ENCODE data around the gene CHMP4B. TPM values are rescaled to one million over a fixed set of nuclear protein-coding genes. Genes with fewer than 3 reads are reported as not detected.

Gene CHMP4B
- total RNA-seq, 2 experiments from 2014 or later, result 84.0 to 87.6 TPM

DNA sequence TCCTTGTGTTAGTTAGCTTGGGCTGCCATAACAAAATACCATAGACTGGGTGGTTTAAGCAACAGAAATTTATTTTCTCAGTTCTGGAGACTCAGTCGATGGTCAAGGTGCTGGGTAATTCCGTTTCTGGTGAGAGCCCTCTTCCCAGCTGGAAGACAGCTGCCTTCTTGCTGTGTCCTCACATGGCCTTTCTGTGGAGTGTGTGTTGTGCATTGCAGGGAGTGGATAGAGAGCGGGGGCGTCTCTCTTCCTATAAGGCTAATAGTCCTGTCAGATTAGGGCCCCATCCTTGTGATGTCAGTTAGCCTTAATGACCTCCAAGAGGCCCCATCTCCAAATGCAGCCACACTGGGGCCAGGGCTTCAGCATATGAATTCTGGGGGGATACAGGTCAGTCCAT is 19.2 kb downstream of the CHMP4B start:
- CTCF ChIA-PET, result interaction anchor here (0.5 kb wide), 1 partner anchor 1285 kb away, joined by 3 read pairs; no protein-coding TSS in a partner anchor
- POLR2A ChIA-PET, result no interaction called here

DNA sequence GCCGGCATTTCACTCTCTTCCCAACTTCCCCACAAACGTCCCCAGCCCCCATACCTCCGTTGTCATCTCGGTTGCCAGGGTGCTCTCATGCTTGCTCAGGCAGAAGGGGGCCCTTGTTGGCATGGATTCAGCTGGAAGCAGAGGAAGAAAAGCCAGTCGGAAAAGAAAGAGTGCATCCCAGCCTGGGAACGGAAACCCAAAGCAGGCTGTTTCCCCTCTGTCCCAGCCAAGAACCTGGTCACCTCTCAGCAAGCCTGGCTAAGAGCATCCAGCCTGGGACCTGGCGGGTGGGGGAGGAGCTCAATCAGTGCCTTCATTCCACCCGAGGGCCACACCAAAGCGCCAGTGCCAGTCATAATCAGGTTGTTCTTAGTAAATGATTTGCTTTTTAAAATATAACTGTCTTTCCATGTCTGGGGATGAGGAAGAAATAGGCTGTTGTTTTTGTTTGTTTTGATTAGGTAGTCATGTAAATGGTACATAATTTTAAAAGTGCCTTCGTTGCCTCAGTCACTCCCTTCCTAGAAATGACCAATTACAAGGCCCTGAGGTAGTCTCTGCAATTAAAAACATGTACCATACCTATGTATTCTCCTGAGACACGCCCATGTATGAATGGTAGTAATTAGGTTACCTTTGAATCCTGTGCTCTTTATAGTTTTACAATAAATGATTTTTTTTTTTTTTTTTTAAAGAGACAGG is 21.1 kb downstream of the CHMP4B start:
- ChIA-PET CTCF (interaction anchor here (0.7 kb wide), 1 partner anchor 745 kb away, joined by 3 read pairs; no protein-coding TSS in a partner anchor), POLR2A (no interaction called here)

DNA sequence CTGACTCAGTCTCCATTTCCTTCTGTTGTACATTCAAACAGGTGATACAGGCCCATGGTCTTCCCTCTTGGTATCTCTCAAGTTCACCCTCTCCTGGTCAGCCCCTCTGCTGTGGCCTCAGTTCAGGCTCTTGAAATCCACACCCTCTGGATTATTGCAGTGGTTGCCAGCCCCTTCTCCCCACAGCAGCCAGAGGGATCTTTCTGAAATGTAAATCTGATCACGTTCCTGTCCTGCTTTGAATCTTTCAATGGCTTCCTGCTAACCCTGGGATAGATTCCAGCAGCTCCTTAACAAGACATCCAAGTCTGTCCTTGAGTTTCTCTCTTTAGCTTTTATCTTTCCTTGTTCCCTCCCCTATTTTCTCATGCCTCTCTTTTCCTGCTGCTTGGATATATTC is 22.2 kb downstream of the CHMP4B start:
- POLR2A ChIA-PET, result no interaction called here

DNA sequence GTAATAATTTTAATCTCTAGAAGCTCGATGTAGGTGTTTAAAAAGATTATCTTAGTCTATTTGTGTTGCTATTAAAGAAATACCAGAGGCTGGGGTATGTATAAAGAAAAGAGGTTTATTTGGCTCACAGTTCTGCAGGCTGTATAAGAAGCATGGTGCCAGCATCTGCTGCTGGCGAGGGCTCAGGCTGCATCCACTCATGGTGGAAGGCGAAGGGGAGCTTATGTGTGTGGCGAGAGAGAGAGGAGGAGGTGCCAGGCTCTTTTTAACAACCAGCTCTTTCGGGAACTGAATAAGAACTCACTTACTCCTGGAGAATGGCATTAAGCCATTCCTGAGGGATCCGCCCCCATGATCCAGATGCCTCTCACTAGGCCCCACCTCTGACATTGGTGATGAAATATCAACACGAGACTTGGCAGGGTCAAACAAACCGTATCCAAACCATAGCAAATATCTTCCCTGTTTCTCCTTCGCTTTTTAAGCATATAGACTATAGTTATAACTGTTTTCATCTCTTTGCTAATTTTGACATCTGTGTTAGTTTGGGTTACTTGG is 24.5 kb downstream of the CHMP4B start:
- ChIA-PET POLR2A (no interaction called here), CTCF (interaction anchor here (0.5 kb wide), 1 partner anchor 43 kb away, joined by 3 read pairs; no protein-coding TSS in a partner anchor)

More for the DNA sequence above, 22.2 kb downstream of the CHMP4B start:
- CTCF ChIA-PET, result no interaction called here

DNA sequence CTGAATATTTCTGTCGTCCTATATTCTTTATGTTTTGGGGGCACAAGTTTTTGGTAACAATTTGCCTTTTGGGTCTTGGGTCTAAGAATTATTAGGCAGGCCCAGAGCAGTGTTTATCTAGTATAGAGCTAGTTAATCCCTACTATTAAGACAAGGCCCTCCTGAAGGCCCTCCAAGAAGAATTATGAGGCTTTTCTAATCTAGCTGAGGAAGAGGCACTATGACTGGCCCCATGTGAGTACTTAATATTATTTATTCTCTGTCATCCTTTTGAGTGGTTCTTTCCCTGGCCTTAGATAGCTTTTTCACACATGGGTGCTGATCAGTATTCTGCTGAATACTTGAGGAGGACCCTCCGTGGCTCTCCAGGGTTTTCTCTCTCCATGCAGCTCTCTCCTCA is 25.1 kb downstream of the CHMP4B start:
- ChIA-PET POLR2A (no interaction called here), CTCF (no interaction called here)

GRCh38 chr20:33837096-33837830 is 26.1 kb downstream of the CHMP4B start:
- POLR2A ChIA-PET, result no interaction called here

DNA sequence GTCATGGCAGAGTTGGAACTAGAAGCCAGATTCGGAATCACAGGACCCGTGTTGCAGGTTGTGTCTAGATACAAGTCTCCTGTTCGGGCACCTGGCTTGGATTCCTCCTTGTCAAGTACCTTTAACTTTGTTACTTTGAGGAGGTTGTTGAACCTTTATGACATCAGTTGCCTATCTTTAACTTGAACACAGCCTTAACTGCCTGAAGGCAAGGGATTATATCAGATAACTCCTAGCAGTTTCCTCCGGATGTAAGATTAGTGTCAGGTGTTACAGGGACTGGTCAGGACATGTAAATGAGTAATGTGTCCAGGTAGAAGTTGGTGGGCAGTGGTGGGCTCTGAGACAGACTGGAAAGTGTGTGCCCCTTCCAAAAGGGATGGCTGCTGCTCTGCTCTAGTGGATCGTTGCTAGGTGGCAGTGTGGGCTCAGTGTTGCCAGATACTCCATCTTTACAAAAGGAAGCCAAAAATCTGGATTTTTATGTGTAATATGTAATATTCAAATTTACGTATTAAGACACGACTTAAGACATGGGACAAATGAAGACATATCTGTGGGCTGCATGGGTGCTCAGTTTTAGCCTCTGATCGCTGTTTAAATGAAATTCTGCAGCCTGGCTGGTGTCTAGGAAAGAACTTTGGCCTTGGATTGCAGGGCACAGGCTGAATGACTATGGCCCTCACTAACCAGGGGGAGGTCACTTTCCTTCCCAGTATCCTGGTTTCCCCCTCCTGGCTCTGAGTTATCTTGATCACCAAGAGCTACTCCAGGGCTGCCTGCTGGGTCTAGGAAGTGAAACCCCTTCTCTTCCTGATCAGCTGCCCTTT is 27.1 kb downstream of the CHMP4B start:
- ChIA-PET CTCF (no interaction called here), POLR2A (no interaction called here)

More at GRCh38 chr20:33837096-33837830, 26.1 kb downstream of the CHMP4B start:
- CTCF ChIA-PET, result no interaction called here

GRCh38 chr20:33839591-33839990 is 28.4 kb downstream of the CHMP4B start:
- ChIA-PET CTCF (no interaction called here), POLR2A (no interaction called here)

DNA sequence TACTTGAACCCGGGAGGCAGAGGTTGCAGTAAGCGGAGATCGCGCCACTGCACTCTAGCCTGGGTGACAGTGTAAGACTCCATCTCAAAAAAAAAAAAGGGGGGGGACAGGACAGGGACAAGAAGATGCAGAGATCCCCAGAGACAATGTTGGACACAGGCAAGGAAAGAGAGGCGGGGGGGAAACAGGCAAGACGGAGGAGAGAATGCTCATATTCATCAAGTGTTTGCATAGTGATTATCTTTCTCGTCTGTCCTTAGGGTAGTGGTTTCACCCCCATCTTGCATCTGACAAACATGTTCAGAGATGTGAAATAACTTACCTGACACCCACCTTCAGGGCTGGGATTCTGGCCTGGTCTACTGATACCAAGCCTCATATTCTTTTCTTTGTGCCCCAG is 29.0 kb downstream of the CHMP4B start:
- ChIA-PET CTCF (interaction anchor here (0.9 kb wide), 1 partner anchor 48 kb away, joined by 3 read pairs; no protein-coding TSS in a partner anchor), POLR2A (no interaction called here)

- CTCF ChIA-PET, result interaction anchor here (0.9 kb wide), 1 partner anchor 49 kb away, joined by 3 read pairs; no protein-coding TSS in a partner anchor
Observed at GRCh38 chr20:33840759-33841435, 29.7 kb downstream of the CHMP4B start.

GRCh38 chr20:33841436-33841799 is 30.3 kb downstream of the CHMP4B start:
- ChIA-PET CTCF (no interaction called here), POLR2A (no interaction called here)

More at GRCh38 chr20:33840759-33841435, 29.7 kb downstream of the CHMP4B start:
- POLR2A ChIA-PET, result no interaction called here

DNA sequence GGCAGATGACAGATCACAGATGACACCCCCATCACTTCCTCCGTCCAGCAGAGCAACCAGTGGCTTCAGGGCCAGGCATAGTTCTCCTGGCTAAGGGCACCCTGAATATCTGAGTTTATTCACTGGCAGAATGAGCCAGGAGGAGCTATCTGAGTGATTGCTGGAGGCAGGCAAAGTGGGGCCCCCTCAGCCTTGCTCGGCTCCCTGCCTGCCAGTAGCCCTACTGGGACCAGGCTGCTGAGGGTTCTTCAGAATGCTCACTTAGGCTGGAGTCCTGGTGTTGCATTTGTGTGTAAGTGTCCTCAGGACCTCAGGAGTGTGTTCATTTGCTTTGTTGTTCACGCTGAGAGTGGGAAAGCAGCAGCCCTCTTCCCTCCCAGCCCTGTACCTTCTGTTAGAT is 31.2 kb downstream of the CHMP4B start:
- CTCF ChIA-PET, result no interaction called here
- POLR2A ChIA-PET, result no interaction called here

GRCh38 chr20:33843050-33843449 is 31.9 kb downstream of the CHMP4B start:
- POLR2A ChIA-PET, result no interaction called here
- CTCF ChIA-PET, result no interaction called here

DNA sequence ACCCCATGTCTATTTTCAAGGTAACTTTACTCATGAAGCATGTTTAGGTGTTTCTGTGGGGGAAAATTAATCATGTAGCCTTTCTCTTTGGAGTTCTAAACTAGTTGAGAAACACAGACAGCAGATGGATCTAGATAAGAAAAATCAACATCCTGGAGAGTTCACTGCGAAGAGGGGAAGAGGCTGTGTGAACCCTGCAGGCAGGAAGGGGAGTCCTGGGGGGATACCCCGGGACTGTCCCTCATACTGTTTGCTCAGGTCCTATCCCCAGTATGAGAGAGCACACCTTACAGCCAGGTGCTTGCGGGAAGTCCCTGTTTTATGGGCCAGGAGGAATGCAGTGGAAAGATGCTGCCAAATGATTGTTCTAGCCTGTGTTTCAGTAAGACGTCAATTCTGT is 32.7 kb downstream of the CHMP4B start:
- CTCF ChIA-PET, result interaction anchor here (0.6 kb wide), 1 partner anchor 266 kb away, joined by 3 read pairs; no protein-coding TSS in a partner anchor
- POLR2A ChIA-PET, result no interaction called here

DNA sequence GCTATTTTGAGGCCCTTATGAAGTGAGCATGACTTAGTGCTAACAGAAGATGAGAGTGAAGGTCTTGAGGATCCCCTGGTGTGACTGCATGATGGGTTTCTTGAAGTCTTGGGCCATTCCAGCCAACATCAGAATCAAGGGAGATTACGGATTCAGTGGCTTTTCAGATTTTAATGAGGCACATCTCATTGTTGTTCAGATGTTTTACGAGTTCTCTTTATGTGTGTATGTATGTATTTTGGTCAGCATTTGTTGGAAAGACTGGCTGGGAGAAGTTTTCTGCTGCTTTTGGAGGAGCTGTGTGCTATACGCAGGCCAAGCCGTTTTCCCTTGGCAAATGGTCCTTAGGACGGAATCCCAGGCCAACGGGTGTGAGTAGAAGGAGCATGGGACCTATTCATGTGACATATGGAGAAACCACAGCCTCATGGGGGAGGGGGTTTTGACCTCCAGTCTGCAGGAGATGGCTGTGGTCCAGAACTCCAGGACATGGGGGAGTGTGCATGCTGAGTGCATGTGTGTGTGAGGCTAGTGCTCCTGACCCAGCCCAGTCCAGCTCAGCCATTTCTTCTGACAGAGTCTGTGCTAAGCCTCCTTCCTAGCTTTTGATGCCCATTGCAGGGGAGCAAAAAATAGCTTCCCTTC is 35.3 kb downstream of the CHMP4B start:
- ChIA-PET POLR2A (no interaction called here), CTCF (no interaction called here)

DNA sequence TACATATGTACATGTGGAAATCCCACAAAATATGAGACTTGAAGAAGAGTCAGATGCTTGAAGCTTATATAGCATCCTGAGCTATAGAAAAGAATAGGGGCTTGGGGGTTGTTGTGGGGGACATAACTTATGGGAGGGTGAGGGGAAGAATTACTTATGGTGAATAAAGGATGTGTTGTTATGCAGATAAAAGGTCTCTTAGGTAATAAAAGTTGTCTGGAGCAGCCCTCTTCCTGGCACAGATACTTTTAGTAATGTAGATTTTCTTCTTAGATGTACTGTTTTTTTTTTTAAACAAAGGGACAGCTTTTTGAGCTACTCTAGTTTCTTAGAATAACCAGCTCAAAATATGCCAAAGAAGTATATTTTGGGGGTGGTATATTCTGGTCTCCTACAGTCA is 35.9 kb downstream of the CHMP4B start:
- ChIA-PET POLR2A (no interaction called here), CTCF (no interaction called here)

DNA sequence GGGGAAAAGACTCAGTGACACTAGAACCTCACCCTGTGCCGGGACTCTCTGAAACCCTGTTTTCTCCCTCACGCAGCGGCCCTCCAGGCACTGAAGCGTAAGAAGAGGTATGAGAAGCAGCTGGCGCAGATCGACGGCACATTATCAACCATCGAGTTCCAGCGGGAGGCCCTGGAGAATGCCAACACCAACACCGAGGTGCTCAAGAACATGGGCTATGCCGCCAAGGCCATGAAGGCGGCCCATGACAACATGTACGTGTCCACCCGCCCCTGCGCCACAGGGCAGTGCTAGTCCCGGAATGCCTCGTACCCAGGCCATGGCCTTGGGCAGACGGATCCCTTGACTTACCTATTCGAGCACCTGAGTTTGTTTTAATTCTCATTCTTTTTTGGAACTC is 37.2 kb downstream of the CHMP4B start:
- ChIA-PET POLR2A (no interaction called here), CTCF (no interaction called here)

GRCh38 chr20:33850159-33850558 is 39.0 kb downstream of the CHMP4B start:
- ChIA-PET POLR2A (no interaction called here), CTCF (no interaction called here)

- ChIA-PET CTCF (interaction anchor here (0.8 kb wide), 1 partner anchor 11 kb away, joined by 3 read pairs; no protein-coding TSS in a partner anchor), POLR2A (no interaction called here)
Observed at GRCh38 chr20:33851842-33852466, 40.8 kb downstream of the CHMP4B start.
